ENCODE measurements around the gene HPDL.
A peak's percentile ranks its signal among the peaks of the same experiment; 100 is the strongest.

HPDL gene

GRCh38 chr1:45340816-45341466, 14.2 kb downstream of the HPDL start:
- Histone ChIP-seq H2BK5ac (ENCODE audit: low read length) (no peak overlapping the region), H3K4me1 (ENCODE audit: control insufficient read depth, low read depth, low read length) (peaks cover 3% of the 10 kb centered on the region)
- DNase-seq = peak; percentile 43

DNA sequence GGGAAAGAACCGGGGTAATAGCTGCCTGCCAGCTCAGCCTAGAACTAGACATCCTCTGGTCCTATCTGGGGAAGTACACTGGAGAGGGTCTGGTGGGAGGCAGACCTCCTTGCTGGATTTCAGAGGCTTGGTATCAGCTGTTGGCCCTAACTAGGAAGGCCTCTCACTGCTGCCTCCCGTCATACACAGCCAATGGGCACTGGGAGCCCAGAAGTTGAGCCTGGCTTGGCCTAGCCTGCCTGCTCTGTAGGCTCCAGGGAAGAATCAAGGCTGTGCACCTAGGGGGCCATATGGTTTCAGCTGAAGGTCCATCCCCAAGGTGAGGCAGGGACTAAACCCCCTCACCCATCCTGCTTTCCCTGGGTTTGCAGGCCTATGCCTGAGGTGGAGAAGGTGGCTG, 17.8 kb downstream of the HPDL start:
- Histone ChIP-seq H3K4me3 (ENCODE audit: low read length) (no peak overlapping the region), H2AK5ac (ENCODE audit: low read length) (no peak overlapping the region), H3K27ac (ENCODE audit: low read depth, low read length) (no peak overlapping the region), H3K56ac (ENCODE audit: low read length) (no peak overlapping the region), H2BK15ac (replicated peaks; ENCODE audit: low read depth) (no peak overlapping the region), H3K4me2 (ENCODE audit: low read length) (no peak overlapping the region), H3K4me1 (ENCODE audit: control insufficient read depth, low read depth, low read length) (peaks cover 3% of the 10 kb centered on the region), H4K8ac (ENCODE audit: low read depth, low read length) (no peak overlapping the region), H3K36me3 (ENCODE audit: control insufficient read depth, insufficient read depth, low read length) (peaks cover 12% of the 10 kb centered on the region), H4K5ac (ENCODE audit: low read length) (no peak overlapping the region), H2BK5ac (ENCODE audit: low read length) (no peak overlapping the region), H3K79me1 (ENCODE audit: low read length) (peaks cover 20% of the 10 kb centered on the region), H3K18ac (ENCODE audit: low read length) (no peak overlapping the region), H2BK120ac (ENCODE audit: low read depth, low read length) (no peak overlapping the region), H3K4ac (ENCODE audit: low read depth, low read length) (no peak overlapping the region), H3K9ac (ENCODE audit: low read length) (no peak overlapping the region), H3K27me3 (ENCODE audit: insufficient read depth, low read length, poor library complexity) (no peaks in the 10 kb centered on the region), H3K23ac (ENCODE audit: low read length) (no peak overlapping the region), H3K79me2 (ENCODE audit: control insufficient read depth, insufficient read depth, low read length) (peaks cover 20% of the 10 kb centered on the region)
- DNase-seq = no peak
- WGBS (ENCODE audit: extremely low coverage, insufficient coverage, low lambda C conversion rate) = no CpG with 5 or more reads among the region's 2 CpGs

More at GRCh38 chr1:45340816-45341466, 14.2 kb downstream of the HPDL start:
- H2AK5ac ChIP-seq (ENCODE audit: low read length) = peak overlapping the region; percentile 81
- H3K9ac ChIP-seq (ENCODE audit: low read length) = peak overlapping the region; percentile 90
- no peaks in the 10 kb centered on the region for H3K27me3 ChIP-seq (ENCODE audit: insufficient read depth, low read length, poor library complexity)
- no peak overlapping the region for H3K27ac ChIP-seq (ENCODE audit: low read depth, low read length)
- H2BK120ac ChIP-seq (ENCODE audit: low read depth, low read length) = no peak overlapping the region
- H3K23ac ChIP-seq (ENCODE audit: low read length) = peak overlapping the region; percentile 91
- H3K18ac ChIP-seq (ENCODE audit: low read length) = no peak overlapping the region
- no peak overlapping the region for H4K8ac ChIP-seq (ENCODE audit: low read depth, low read length)
- H3K79me2 ChIP-seq (ENCODE audit: control insufficient read depth, insufficient read depth, low read length) = peaks cover 27% of the 10 kb centered on the region
- H3K79me1 ChIP-seq (ENCODE audit: low read length) = peaks cover 27% of the 10 kb centered on the region
- H3K4me3 ChIP-seq (ENCODE audit: low read length) = peak overlapping the region; percentile 86
- no peak overlapping the region for H3K4ac ChIP-seq (ENCODE audit: low read depth, low read length)
- WGBS (ENCODE audit: extremely low coverage, insufficient coverage, low lambda C conversion rate) = no CpG with 5 or more reads among the region's 6 CpGs
- H3K4me2 ChIP-seq (ENCODE audit: low read length) = peak overlapping the region; percentile 98
- peak overlapping the region; percentile 97 for H3K56ac ChIP-seq (ENCODE audit: low read length)
- H4K5ac ChIP-seq (ENCODE audit: low read length) = no peak overlapping the region
- peaks cover 12% of the 10 kb centered on the region for H3K36me3 ChIP-seq (ENCODE audit: control insufficient read depth, insufficient read depth, low read length)
- no peak overlapping the region for H2BK15ac ChIP-seq (replicated peaks; ENCODE audit: low read depth)

GRCh38 chr1:45345014-45345413, 18.3 kb downstream of the HPDL start:
- Histone ChIP-seq H3K27ac (ENCODE audit: low read depth, low read length) (no peak overlapping the region), H3K36me3 (ENCODE audit: control insufficient read depth, insufficient read depth, low read length) (peaks cover 12% of the 10 kb centered on the region), H3K9ac (ENCODE audit: low read length) (no peak overlapping the region), H3K27me3 (ENCODE audit: insufficient read depth, low read length, poor library complexity) (no peaks in the 10 kb centered on the region), H4K5ac (ENCODE audit: low read length) (no peak overlapping the region), H2BK120ac (ENCODE audit: low read depth, low read length) (no peak overlapping the region), H3K23ac (ENCODE audit: low read length) (no peak overlapping the region), H4K8ac (ENCODE audit: low read depth, low read length) (no peak overlapping the region), H3K18ac (ENCODE audit: low read length) (no peak overlapping the region), H3K4me3 (ENCODE audit: low read length) (no peak overlapping the region), H3K56ac (ENCODE audit: low read length) (no peak overlapping the region), H3K79me2 (ENCODE audit: control insufficient read depth, insufficient read depth, low read length) (peaks cover 20% of the 10 kb centered on the region), H2BK15ac (replicated peaks; ENCODE audit: low read depth) (no peak overlapping the region), H3K4me2 (ENCODE audit: low read length) (no peak overlapping the region), H3K79me1 (ENCODE audit: low read length) (peaks cover 20% of the 10 kb centered on the region), H2BK5ac (ENCODE audit: low read length) (no peak overlapping the region), H3K4me1 (ENCODE audit: control insufficient read depth, low read depth, low read length) (peaks cover 3% of the 10 kb centered on the region), H3K4ac (ENCODE audit: low read depth, low read length) (no peak overlapping the region), H2AK5ac (ENCODE audit: low read length) (no peak overlapping the region)
- DNase-seq = no peak
- WGBS (ENCODE audit: extremely low coverage, insufficient coverage, low lambda C conversion rate) = no CpG with 5 or more reads among the region's 13 CpGs

- no peaks in the 10 kb centered on the region for H3K27me3 ChIP-seq (ENCODE audit: insufficient read depth, low read length, poor library complexity)
- H2BK120ac ChIP-seq (ENCODE audit: low read depth, low read length) = no peak overlapping the region
- H3K18ac ChIP-seq (ENCODE audit: low read length) = no peak overlapping the region
- no peak overlapping the region for H3K27ac ChIP-seq (ENCODE audit: low read depth, low read length)
- no peak overlapping the region for H2AK5ac ChIP-seq (ENCODE audit: low read length)
- no peak overlapping the region for H3K56ac ChIP-seq (ENCODE audit: low read length)
- H3K36me3 ChIP-seq (ENCODE audit: control insufficient read depth, insufficient read depth, low read length) = peaks cover 12% of the 10 kb centered on the region
- no peak for DNase-seq
- H3K79me1 ChIP-seq (ENCODE audit: low read length) = peaks cover 11% of the 10 kb centered on the region
- no peak overlapping the region for H3K23ac ChIP-seq (ENCODE audit: low read length)
- H2BK15ac ChIP-seq (replicated peaks; ENCODE audit: low read depth) = no peak overlapping the region
- no peak overlapping the region for H3K4me3 ChIP-seq (ENCODE audit: low read length)
- WGBS (ENCODE audit: extremely low coverage, insufficient coverage, low lambda C conversion rate) = no CpG with 5 or more reads among the region's 2 CpGs
- H2BK5ac ChIP-seq (ENCODE audit: low read length) = no peak overlapping the region
- no peaks in the 10 kb centered on the region for H3K4me1 ChIP-seq (ENCODE audit: control insufficient read depth, low read depth, low read length)
- H3K9ac ChIP-seq (ENCODE audit: low read length) = no peak overlapping the region
- no peak overlapping the region for H3K4ac ChIP-seq (ENCODE audit: low read depth, low read length)
- H4K8ac ChIP-seq (ENCODE audit: low read depth, low read length) = no peak overlapping the region
- no peak overlapping the region for H3K4me2 ChIP-seq (ENCODE audit: low read length)
- H4K5ac ChIP-seq (ENCODE audit: low read length) = no peak overlapping the region
- H3K79me2 ChIP-seq (ENCODE audit: control insufficient read depth, insufficient read depth, low read length) = peaks cover 9% of the 10 kb centered on the region
These were observed 19.8 kb downstream of the HPDL start for GRCh38 chr1:45346473-45346872.

GRCh38 chr1:45348020-45348419, 21.3 kb downstream of the HPDL start:
- Histone ChIP-seq H3K4me3 (ENCODE audit: low read length) (no peak overlapping the region), H2BK120ac (ENCODE audit: low read depth, low read length) (no peak overlapping the region), H3K27me3 (ENCODE audit: insufficient read depth, low read length, poor library complexity) (no peaks in the 10 kb centered on the region), H2BK5ac (ENCODE audit: low read length) (no peak overlapping the region), H3K79me2 (ENCODE audit: control insufficient read depth, insufficient read depth, low read length) (peaks cover under 1% of the 10 kb centered on the region), H2BK15ac (replicated peaks; ENCODE audit: low read depth) (no peak overlapping the region), H3K4ac (ENCODE audit: low read depth, low read length) (no peak overlapping the region), H4K8ac (ENCODE audit: low read depth, low read length) (no peak overlapping the region), H2AK5ac (ENCODE audit: low read length) (no peak overlapping the region), H3K23ac (ENCODE audit: low read length) (no peak overlapping the region), H3K4me2 (ENCODE audit: low read length) (no peak overlapping the region), H3K18ac (ENCODE audit: low read length) (no peak overlapping the region), H3K79me1 (ENCODE audit: low read length) (peaks cover 1% of the 10 kb centered on the region), H3K56ac (ENCODE audit: low read length) (no peak overlapping the region), H4K5ac (ENCODE audit: low read length) (no peak overlapping the region), H3K4me1 (ENCODE audit: control insufficient read depth, low read depth, low read length) (no peaks in the 10 kb centered on the region), H3K36me3 (ENCODE audit: control insufficient read depth, insufficient read depth, low read length) (peaks cover 6% of the 10 kb centered on the region), H3K27ac (ENCODE audit: low read depth, low read length) (no peak overlapping the region), H3K9ac (ENCODE audit: low read length) (no peak overlapping the region)
- no CpG with 5 or more reads among the region's 2 CpGs for WGBS (ENCODE audit: extremely low coverage, insufficient coverage, low lambda C conversion rate)
- peak; percentile 17 for DNase-seq

GRCh38 chr1:45348609-45348965, 21.9 kb downstream of the HPDL start:
- Histone ChIP-seq H3K56ac (ENCODE audit: low read length) (no peak overlapping the region), H3K4me2 (ENCODE audit: low read length) (no peak overlapping the region), H3K18ac (ENCODE audit: low read length) (no peak overlapping the region), H2AK5ac (ENCODE audit: low read length) (no peak overlapping the region), H2BK5ac (ENCODE audit: low read length) (no peak overlapping the region), H3K4me1 (ENCODE audit: control insufficient read depth, low read depth, low read length) (no peaks in the 10 kb centered on the region), H3K23ac (ENCODE audit: low read length) (no peak overlapping the region), H3K4me3 (ENCODE audit: low read length) (no peak overlapping the region), H3K36me3 (ENCODE audit: control insufficient read depth, insufficient read depth, low read length) (peaks cover 2% of the 10 kb centered on the region), H2BK120ac (ENCODE audit: low read depth, low read length) (no peak overlapping the region), H4K5ac (ENCODE audit: low read length) (no peak overlapping the region), H2BK15ac (replicated peaks; ENCODE audit: low read depth) (no peak overlapping the region), H3K4ac (ENCODE audit: low read depth, low read length) (no peak overlapping the region), H3K79me2 (ENCODE audit: control insufficient read depth, insufficient read depth, low read length) (no peaks in the 10 kb centered on the region), H3K9ac (ENCODE audit: low read length) (no peak overlapping the region), H3K27me3 (ENCODE audit: insufficient read depth, low read length, poor library complexity) (no peaks in the 10 kb centered on the region), H3K27ac (ENCODE audit: low read depth, low read length) (no peak overlapping the region), H3K79me1 (ENCODE audit: low read length) (peaks cover under 1% of the 10 kb centered on the region), H4K8ac (ENCODE audit: low read depth, low read length) (no peak overlapping the region)
- WGBS (ENCODE audit: extremely low coverage, insufficient coverage, low lambda C conversion rate) = no CpG with 5 or more reads among the region's 1 CpG
- DNase-seq = no peak
